Activated CD8-positive, alpha-beta T cell treated with anti-CD3 and anti-CD28 coated beads for 36 hours (primary cell): ENCODE data around the gene FGF16. TPM values are rescaled to one million over a fixed set of nuclear protein-coding genes. Genes with fewer than 3 reads are reported as not detected.

Experiments
- ATAC-seq: fragments of 200-7000 bp; cut with Tn5 transposase; one replicate; pipeline ENCODE4 v1.10.0; 2021; ENCODE audit warnings: mild to moderate bottlenecking, moderate library complexity
- CTCF ChIA-PET: fragments of 350-600 bp; sonication (Branson Sonifier 250); formaldehyde crosslinking; loops from one replicate; lab custom pipeline; 2021; ENCODE audit warnings: antibody characterized with exemption; lab: Charles Lee
- POLR2A ChIA-PET: fragments of 350-600 bp; sonication (Branson Sonifier 250); formaldehyde crosslinking; loops from one replicate; lab custom pipeline; 2021; ENCODE audit warnings: antibody characterized with exemption; lab: Charles Lee
- DNase-seq: peaks from one replicate; pipeline ENCODE4 v3.0.0-alpha.2; 2020
- H3K27ac Mint-ChIP-seq: one replicate; pipeline ENCODE4 v1.8.0; 2021; ENCODE audit warnings: mild to moderate bottlenecking, mixed read lengths
- H3K27me3 Mint-ChIP-seq: one replicate; pipeline ENCODE4 v1.8.0; 2021; ENCODE audit warnings: mixed read lengths
- H3K36me3 Mint-ChIP-seq: one replicate; pipeline ENCODE4 v1.8.0; 2021; ENCODE audit warnings: low read depth, mixed read lengths
- H3K4me1 Mint-ChIP-seq: one replicate; pipeline ENCODE4 v1.8.0; 2021; ENCODE audit warnings: low read depth, mixed read lengths
- H3K4me3 Mint-ChIP-seq: one replicate; pipeline ENCODE4 v1.8.0; 2021; ENCODE audit warnings: mild to moderate bottlenecking, moderate library complexity, mixed read lengths
- H3K9me3 Mint-ChIP-seq: one replicate; pipeline ENCODE4 v1.8.0; 2021; ENCODE audit warnings: mixed read lengths
- intact Hi-C: fragments of 100-400 bp; cut with micrococcal nuclease; formaldehyde crosslinking; loops from one replicate; pipeline ENCODE4 v1.10.0; 2022
- total RNA-seq, 2 experiments: library from RNA; stranded (reverse); gene quantifications; one replicate each; pipeline ENCODE4 v1.2.3, GENCODE V29; 2021
- TF ChIP-seq, protein P1 (sequence below): fragments of 200-600 bp; IDR thresholded peaks from one replicate; pipeline ENCODE4 v1.8.0; 2022; ENCODE audit warnings: antibody characterized with exemption, mild to moderate bottlenecking

FGF16 gene
- total RNA-seq, 2 experiments from 2014 or later = not detected

DNA sequence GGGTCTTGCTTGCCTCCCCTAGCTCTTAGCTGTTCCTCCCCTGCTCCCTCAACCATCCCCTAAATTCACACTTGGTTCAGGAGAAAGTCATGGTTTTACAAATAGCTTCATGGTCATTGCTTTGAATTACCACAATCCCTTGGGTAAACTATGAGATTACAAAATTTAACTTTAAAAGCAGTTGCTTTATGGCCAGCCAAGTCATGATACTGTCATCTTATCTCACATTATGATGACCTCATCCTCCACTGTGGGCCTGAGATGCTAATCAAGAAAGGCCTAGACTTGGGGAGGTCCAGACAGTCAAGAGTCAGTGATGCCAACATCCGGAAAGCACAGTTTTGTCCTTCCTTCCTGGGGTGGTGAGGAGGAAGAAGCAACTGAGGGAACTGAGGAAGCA, 10.5 kb upstream of the FGF16 start:
- ChIA-PET CTCF (no interaction called here), POLR2A (no interaction called here)
- no peak overlapping the region for H3K4me3 Mint-ChIP-seq
- TF ChIP-seq, protein P1, sequence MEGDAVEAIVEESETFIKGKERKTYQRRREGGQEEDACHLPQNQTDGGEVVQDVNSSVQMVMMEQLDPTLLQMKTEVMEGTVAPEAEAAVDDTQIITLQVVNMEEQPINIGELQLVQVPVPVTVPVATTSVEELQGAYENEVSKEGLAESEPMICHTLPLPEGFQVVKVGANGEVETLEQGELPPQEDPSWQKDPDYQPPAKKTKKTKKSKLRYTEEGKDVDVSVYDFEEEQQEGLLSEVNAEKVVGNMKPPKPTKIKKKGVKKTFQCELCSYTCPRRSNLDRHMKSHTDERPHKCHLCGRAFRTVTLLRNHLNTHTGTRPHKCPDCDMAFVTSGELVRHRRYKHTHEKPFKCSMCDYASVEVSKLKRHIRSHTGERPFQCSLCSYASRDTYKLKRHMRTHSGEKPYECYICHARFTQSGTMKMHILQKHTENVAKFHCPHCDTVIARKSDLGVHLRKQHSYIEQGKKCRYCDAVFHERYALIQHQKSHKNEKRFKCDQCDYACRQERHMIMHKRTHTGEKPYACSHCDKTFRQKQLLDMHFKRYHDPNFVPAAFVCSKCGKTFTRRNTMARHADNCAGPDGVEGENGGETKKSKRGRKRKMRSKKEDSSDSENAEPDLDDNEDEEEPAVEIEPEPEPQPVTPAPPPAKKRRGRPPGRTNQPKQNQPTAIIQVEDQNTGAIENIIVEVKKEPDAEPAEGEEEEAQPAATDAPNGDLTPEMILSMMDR = no peak
- no peaks in the 10 kb centered on the region for H3K36me3 Mint-ChIP-seq
- H3K27me3 Mint-ChIP-seq = no peaks in the 10 kb centered on the region
- no peak for DNase-seq
- no peak overlapping the region for H3K27ac Mint-ChIP-seq
- H3K9me3 Mint-ChIP-seq = no peaks in the 10 kb centered on the region
- H3K4me1 Mint-ChIP-seq = peaks cover 2% of the 10 kb centered on the region
- no peak for ATAC-seq
- intact Hi-C loops = no loop called here

DNA sequence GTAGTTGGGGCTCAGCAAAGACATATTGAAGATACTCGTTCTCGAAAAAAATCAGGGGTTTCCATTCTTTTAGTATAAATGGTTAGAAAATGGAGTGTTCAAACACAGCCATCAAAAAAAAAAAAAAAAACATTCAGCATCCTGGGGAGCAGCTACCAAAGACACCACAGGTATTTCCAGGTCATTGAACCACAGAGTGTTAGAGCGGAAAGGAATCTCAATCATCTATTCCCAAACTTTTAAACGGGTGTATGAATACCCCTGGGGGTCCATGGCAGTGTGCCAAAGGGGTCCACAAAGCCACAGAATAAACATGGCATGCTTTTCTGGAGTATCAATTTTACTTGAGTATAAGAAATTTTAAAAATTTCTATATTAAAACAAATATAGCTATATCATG, 6.9 kb upstream of the FGF16 start:
- POLR2A ChIA-PET = no interaction called here
- Mint-ChIP-seq H3K27me3 (peaks cover 6% of the 10 kb centered on the region), H3K4me3 (no peak overlapping the region), H3K9me3 (no peaks in the 10 kb centered on the region), H3K36me3 (no peaks in the 10 kb centered on the region), H3K27ac (no peak overlapping the region), H3K4me1 (peaks cover 3% of the 10 kb centered on the region)
- CTCF ChIA-PET = no interaction called here
- no peak for DNase-seq
- no peak for ATAC-seq
- intact Hi-C loops = no loop called here
- TF ChIP-seq, protein P1 = no peak

DNA sequence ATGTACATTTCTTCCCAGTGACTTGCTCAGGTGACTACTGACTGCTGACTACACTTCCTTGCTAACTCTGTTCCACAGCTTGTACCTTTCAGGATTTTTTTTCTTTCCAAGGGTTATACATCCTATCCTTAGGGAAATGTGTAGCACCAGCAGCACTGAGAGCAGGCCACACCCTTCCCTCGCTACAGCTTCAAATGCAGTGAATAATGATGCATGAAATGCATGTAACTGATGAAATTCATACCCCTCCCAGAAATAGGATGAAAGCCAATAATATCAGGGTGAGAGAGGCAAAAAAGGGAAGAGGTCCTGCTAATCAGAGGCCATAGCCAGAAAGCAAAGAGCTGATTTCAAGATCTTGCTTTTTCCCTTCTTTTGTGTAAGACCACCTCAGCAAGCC, 6.2 kb upstream of the FGF16 start:
- TF ChIP-seq, protein P1 = no peak
- peaks cover 3% of the 10 kb centered on the region for H3K4me1 Mint-ChIP-seq
- ATAC-seq (no peak), DNase-seq (no peak)
- peaks cover 11% of the 10 kb centered on the region for H3K27me3 Mint-ChIP-seq
- no peak overlapping the region for H3K27ac Mint-ChIP-seq
- H3K36me3 Mint-ChIP-seq = no peaks in the 10 kb centered on the region
- no peaks in the 10 kb centered on the region for H3K9me3 Mint-ChIP-seq
- H3K4me3 Mint-ChIP-seq = no peak overlapping the region
- intact Hi-C loops = no loop called here
- ChIA-PET CTCF (no interaction called here), POLR2A (no interaction called here)

DNA sequence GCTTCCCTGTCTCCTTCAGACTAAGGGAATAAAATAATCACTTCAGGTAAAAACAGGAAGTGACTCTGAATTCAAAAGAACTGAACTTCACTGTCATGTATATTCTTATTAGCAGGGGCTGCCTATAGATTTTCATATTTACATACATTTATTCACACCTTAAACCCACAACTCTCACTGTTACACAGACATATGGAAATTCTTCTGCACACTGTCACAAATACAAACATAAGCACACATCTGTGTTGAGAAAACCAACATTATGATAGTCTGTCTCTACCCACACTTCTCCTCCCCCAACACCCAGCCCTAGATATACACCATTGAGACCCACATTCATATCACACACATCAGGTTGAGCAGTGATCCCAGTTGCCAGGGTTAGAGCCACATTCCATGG, 5.7 kb upstream of the FGF16 start:
- ATAC-seq = no peak
- Mint-ChIP-seq H3K4me3 (no peak overlapping the region), H3K27ac (no peak overlapping the region), H3K4me1 (peaks cover 3% of the 10 kb centered on the region), H3K9me3 (no peaks in the 10 kb centered on the region), H3K27me3 (peaks cover 11% of the 10 kb centered on the region), H3K36me3 (no peaks in the 10 kb centered on the region)
- DNase-seq = no peak
- TF ChIP-seq, protein P1 = no peak
- ChIA-PET CTCF (no interaction called here), POLR2A (no interaction called here)
- intact Hi-C loops = no loop called here

DNA sequence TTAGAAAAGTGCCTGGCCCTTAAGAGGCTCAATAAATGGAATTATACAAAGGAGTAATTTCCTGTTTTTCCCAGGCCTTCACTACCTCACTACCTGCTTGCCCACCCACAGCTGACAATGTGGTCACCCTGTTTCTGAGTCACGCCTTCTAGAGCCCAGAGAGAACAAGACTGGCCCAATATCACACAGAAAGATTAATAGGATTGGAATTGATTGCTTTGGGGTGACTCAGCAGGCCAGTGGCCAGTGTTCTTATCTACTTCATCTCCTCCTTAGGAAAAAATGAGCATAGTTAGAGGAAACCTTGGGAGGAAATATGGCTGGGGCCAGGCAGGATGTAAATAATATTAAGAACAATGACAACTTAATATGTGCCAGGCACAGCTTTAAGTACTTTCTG, 4.5 kb upstream of the FGF16 start:
- TF ChIP-seq, protein P1 = no peak
- H3K9me3 Mint-ChIP-seq = no peaks in the 10 kb centered on the region
- no peak for DNase-seq
- no peak overlapping the region for H3K4me3 Mint-ChIP-seq
- ATAC-seq = no peak
- peaks cover 13% of the 10 kb centered on the region for H3K27me3 Mint-ChIP-seq
- intact Hi-C loops = no loop called here
- no peaks in the 10 kb centered on the region for H3K36me3 Mint-ChIP-seq
- peaks cover 5% of the 10 kb centered on the region for H3K4me1 Mint-ChIP-seq
- POLR2A ChIA-PET = no interaction called here
- CTCF ChIA-PET = no interaction called here
- no peak overlapping the region for H3K27ac Mint-ChIP-seq
